Suppressor macrophage treated with lipopolysaccharide for 1 hour (primary cell): ENCODE data around the gene SEPTIN2.
"Not testable (repeated sequence)": the region's sequence is repeated elsewhere in the genome, so short reads cannot be mapped to it uniquely, and the experiment has no call there.

Source experiments
- DNase-seq, 3 donors: peaks; one replicate each; pipeline ENCODE4 v3.0.0-alpha.2; 2020 to 2022

SEPTIN2 gene

GRCh38 chr2:241315879-241316631 lies at the start of gene SEPTIN2:
TSS of gene SEPTIN2 (plus strand) at chr2:241315925. CDS start at chr2:241324233, 8,308 bp downstream.
- peak; percentile 76 to 90 (median 79) for DNase-seq

- DNase-seq = no peak
Observed at GRCh38 chr2:241267249-241268067, 48.3 kb upstream of the SEPTIN2 start.

GRCh38 chr2:241268306-241268705 lies 47.4 kb upstream of the SEPTIN2 start:
- no peak for DNase-seq

- DNase-seq = peak in 1 of 3 donors; percentile 9
Observed at GRCh38 chr2:241268716-241269445, 46.8 kb upstream of the SEPTIN2 start.

- no peak for DNase-seq
Observed at GRCh38 chr2:241269707-241270520, 45.8 kb upstream of the SEPTIN2 start.

GRCh38 chr2:241270531-241270930 lies 45.2 kb upstream of the SEPTIN2 start:
- DNase-seq = no peak

- DNase-seq = peak; percentile 87 to 94 (median 89)
Observed at GRCh38 chr2:241271706-241272302, 43.9 kb upstream of the SEPTIN2 start.

- peak; percentile 63 to 86 (median 74) for DNase-seq
Observed at GRCh38 chr2:241272303-241273209, 43.2 kb upstream of the SEPTIN2 start.

GRCh38 chr2:241273210-241274020 lies 42.3 kb upstream of the SEPTIN2 start:
- DNase-seq = no peak

GRCh38 chr2:241274127-241274526 lies 41.6 kb upstream of the SEPTIN2 start:
- no peak for DNase-seq

- DNase-seq = no peak
Observed at GRCh38 chr2:241275504-241275903, 40.2 kb upstream of the SEPTIN2 start.

GRCh38 chr2:241275910-241276309 lies 39.8 kb upstream of the SEPTIN2 start:
- no peak for DNase-seq

- not testable (repeated sequence) for DNase-seq
Observed at GRCh38 chr2:241278306-241278705, 37.4 kb upstream of the SEPTIN2 start.

GRCh38 chr2:241279413-241279812 lies 36.3 kb upstream of the SEPTIN2 start:
- DNase-seq = no peak

GRCh38 chr2:241279828-241280227 lies 35.9 kb upstream of the SEPTIN2 start:
- DNase-seq = no peak

GRCh38 chr2:241280291-241280690 lies 35.4 kb upstream of the SEPTIN2 start:
- DNase-seq = no peak

- no peak for DNase-seq
Observed at GRCh38 chr2:241282555-241282954, 33.2 kb upstream of the SEPTIN2 start.

GRCh38 chr2:241285596-241285995 lies 30.1 kb upstream of the SEPTIN2 start:
- DNase-seq = no peak

- DNase-seq = no peak
Observed at GRCh38 chr2:241286348-241287090, 29.2 kb upstream of the SEPTIN2 start.
